SK-N-MC (cell line): ENCODE data around the gene ECSIT.

Experiments used
- EZH2 ChIP-seq: fragments of 200-600 bp; sonication (generic); IDR thresholded peaks from one replicate; pipeline ENCODE4 v1.6.1; 2017; ENCODE audit warnings: antibody characterized with exemption
- FOXP2 ChIP-seq: optimal IDR thresholded peaks from 2 replicates; pipeline ENCODE3; 2011; ENCODE audit warnings: mild to moderate bottlenecking, moderate library complexity; ENCODE audit not compliant: insufficient read depth; ENCODE audit errors: extremely low read length, control extremely low read depth
- POLR2AphosphoS5 ChIP-seq: IDR thresholded peaks from 2 replicates; pipeline ENCODE4 v1.6.1; 2012; ENCODE audit warnings: mild to moderate bottlenecking, low read depth, low read length, borderline replicate concordance

- TF ChIP-seq EZH2 (no peak), POLR2AphosphoS5 (peak; percentile 33; the same call in 1 of the 2 replicates), FOXP2 (no peak)
Observed at GRCh38 chr19:11481534-11482383, 47.2 kb downstream of the ECSIT start.
